Stimulated activated naive B cell treated with anti-CD40 and anti-IgM and Interleukin-4, amounts not matched to agents 10 μg/mL and 1 μg/mL and 100 μg/mL, for 72 hours (primary cell): ENCODE measurements around the gene KRT12.

ENCODE experiments used
- ATAC-seq, 2 donors: fragments of 150-1000 bp; cut with Tn5 transposase; replicated peaks; 2 replicates each; pipeline ENCODE4 v1.10.0; 2021; ENCODE audit warnings: moderate library complexity in 1 of 2
- DNase-seq: peaks from one replicate; pipeline ENCODE4 v3.0.0; 2021
- H3K27ac Mint-ChIP-seq: one replicate; pipeline ENCODE4 v1.8.0; 2022; ENCODE audit warnings: mild to moderate bottlenecking, mixed read lengths
- H3K27me3 Mint-ChIP-seq, 2 donors: one replicate each; pipeline ENCODE4 v1.8.0; 2022; ENCODE audit warnings: mixed read lengths in 2 of 2
- H3K36me3 Mint-ChIP-seq, 2 donors: one replicate each; pipeline ENCODE4 v1.8.0; 2022; ENCODE audit warnings: mixed read lengths in 2 of 2, mild to moderate bottlenecking in 1 of 2
- H3K4me1 Mint-ChIP-seq, 2 donors: one replicate each; pipeline ENCODE4 v1.8.0; 2022; ENCODE audit warnings: mixed read lengths in 2 of 2, mild to moderate bottlenecking in 1 of 2
- H3K4me3 Mint-ChIP-seq, 2 donors: one replicate each; pipeline ENCODE4 v1.8.0; 2022; ENCODE audit warnings: mild to moderate bottlenecking in 2 of 2, mixed read lengths in 2 of 2, moderate library complexity in 1 of 2
- H3K9me3 Mint-ChIP-seq, 2 donors: one replicate each; pipeline ENCODE4 v1.8.0; 2022; ENCODE audit warnings: mixed read lengths in 2 of 2, mild to moderate bottlenecking in 1 of 2

KRT12 gene

DNA sequence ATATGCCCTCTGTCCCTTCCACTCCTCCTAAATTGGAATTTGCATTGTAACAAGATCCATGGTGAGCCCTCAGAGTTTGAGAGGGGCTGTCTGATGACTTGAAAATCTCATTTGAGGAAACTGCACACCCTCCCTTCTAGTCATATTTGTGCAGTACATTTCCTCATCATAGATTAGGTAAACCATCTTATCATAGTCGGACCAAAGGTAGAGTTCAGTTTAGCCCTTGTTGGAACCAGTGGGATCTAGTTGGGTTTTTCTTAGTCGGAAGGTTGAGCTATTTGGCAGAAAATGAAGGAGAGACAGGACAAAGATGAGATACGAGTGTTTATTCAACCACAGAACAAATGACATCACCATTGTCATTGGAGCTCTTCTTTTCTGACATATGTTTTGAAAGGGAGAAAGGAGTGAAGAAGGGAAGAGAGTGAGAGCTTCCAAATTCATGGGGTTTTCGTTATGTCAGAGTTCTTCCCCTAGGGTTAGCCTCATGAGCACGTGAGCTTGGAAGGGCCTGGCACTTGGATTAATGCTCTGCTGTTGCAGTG, 33.9 kb upstream of the KRT12 start:
- no peak for ATAC-seq
- Mint-ChIP-seq H3K36me3 (no peaks in the 10 kb centered on the region), H3K4me3 (no peak overlapping the region), H3K9me3 (no peaks in the 10 kb centered on the region), H3K27ac (no peak overlapping the region), H3K27me3 (peaks cover 27 to 30% of the 10 kb centered on the region in 2 donors), H3K4me1 (peaks cover 6 to 8% of the 10 kb centered on the region in 2 donors)
- DNase-seq = no peak

DNA sequence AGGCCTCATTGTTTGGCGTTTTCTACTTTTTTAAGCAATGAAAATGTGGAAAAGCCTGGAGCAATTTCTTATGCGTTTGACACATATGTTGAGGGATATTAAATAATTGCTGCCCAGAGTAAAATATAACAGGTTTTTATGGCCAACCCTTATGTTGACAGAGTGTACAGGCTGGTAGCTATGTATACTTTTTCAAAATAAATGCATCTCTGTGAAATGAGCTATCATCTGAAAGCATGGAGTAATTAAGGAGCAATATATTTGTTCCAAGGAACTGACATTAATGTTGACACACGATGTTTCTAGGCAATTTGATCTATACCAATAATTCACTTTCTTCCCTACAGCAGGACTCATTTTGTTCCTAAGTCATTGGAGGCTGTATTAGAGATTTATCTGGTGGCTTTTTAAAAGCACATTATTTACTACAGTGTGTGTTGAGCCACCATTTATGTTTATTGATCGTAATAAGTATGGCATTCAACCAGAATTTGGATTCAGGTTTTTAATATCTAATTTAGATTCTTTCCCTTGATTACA, 30.0 kb upstream of the KRT12 start:
- DNase-seq (no peak), ATAC-seq (no peak)
- no peaks in the 10 kb centered on the region for H3K36me3 Mint-ChIP-seq
- no peak overlapping the region for H3K27ac Mint-ChIP-seq
- H3K9me3 Mint-ChIP-seq = no peaks in the 10 kb centered on the region
- peaks cover 37 to 40% of the 10 kb centered on the region in 2 donors for H3K27me3 Mint-ChIP-seq
- no peak overlapping the region for H3K4me3 Mint-ChIP-seq
- peaks cover 7 to 10% of the 10 kb centered on the region in 2 donors for H3K4me1 Mint-ChIP-seq

- no peak overlapping the region for H3K4me3 Mint-ChIP-seq
- no peak for ATAC-seq
These were observed 28.2 kb upstream of the KRT12 start for GRCh38 chr17:40895106-40895730.

GRCh38 chr17:40888196-40888720, 21.2 kb upstream of the KRT12 start:
- H3K27me3 Mint-ChIP-seq = peaks cover 32 to 44% of the 10 kb centered on the region in 2 donors
- ATAC-seq (no peak), DNase-seq (no peak)
- no peak overlapping the region for H3K27ac Mint-ChIP-seq
- no peaks in the 10 kb centered on the region for H3K36me3 Mint-ChIP-seq
- H3K4me1 Mint-ChIP-seq = peaks cover 8% of the 10 kb centered on the region in 2 donors
- H3K9me3 Mint-ChIP-seq = no peaks in the 10 kb centered on the region
- H3K4me3 Mint-ChIP-seq = no peak overlapping the region

More at GRCh38 chr17:40895106-40895730, 28.2 kb upstream of the KRT12 start:
- no peaks in the 10 kb centered on the region for H3K36me3 Mint-ChIP-seq
- H3K9me3 Mint-ChIP-seq = no peaks in the 10 kb centered on the region
- no peak for DNase-seq
- H3K4me1 Mint-ChIP-seq = peaks cover 7 to 10% of the 10 kb centered on the region in 2 donors
- H3K27ac Mint-ChIP-seq = no peak overlapping the region
- H3K27me3 Mint-ChIP-seq = peaks cover 32 to 41% of the 10 kb centered on the region in 2 donors

DNA sequence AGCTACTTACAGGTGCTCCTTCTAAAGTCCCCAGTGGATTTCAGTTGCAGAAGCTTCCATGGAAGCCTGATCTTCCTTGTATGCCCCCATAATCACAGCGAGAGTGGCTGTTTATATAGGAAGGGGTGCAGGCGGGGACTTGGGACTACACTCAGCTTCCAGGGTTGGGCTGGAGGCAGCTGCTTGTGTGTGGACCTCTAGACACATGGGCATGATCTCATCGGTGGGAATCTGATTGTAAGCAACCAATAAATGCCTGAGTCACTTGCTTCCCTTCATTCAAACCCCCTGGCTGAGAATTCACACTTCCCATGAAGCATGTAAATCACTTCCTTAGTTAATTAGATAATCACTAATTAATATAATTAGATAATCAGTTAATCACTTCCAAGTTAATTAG, 19.1 kb upstream of the KRT12 start:
- Mint-ChIP-seq H3K4me1 (peaks cover 4 to 8% of the 10 kb centered on the region in 2 donors), H3K36me3 (no peaks in the 10 kb centered on the region), H3K9me3 (no peaks in the 10 kb centered on the region), H3K4me3 (no peak overlapping the region), H3K27ac (no peak overlapping the region), H3K27me3 (peaks cover 30 to 31% of the 10 kb centered on the region in 2 donors)
- no peak for ATAC-seq
- no peak for DNase-seq

- Mint-ChIP-seq H3K36me3 (no peaks in the 10 kb centered on the region), H3K27me3 (peaks cover 26 to 29% of the 10 kb centered on the region in 2 donors), H3K4me1 (peaks cover 4 to 8% of the 10 kb centered on the region in 2 donors), H3K4me3 (no peak within 1 kb of the TSS), H3K9me3 (no peaks in the 10 kb centered on the region), H3K27ac (no peak within 1 kb of the TSS)
- no peak for ATAC-seq
- DNase-seq = no peak
These were observed 17.9 kb upstream of the KRT12 start, which contains the start of gene KRT20 for GRCh38 chr17:40884708-40885512. Gene KRT20, minus strand, starts transcription at chr17:40885242. Its CDS starts 57 bp downstream, at chr17:40885185.

GRCh38 chr17:40883626-40884334, 16.8 kb upstream of the KRT12 start:
- Mint-ChIP-seq H3K27me3 (peaks cover 18 to 19% of the 10 kb centered on the region in 2 donors), H3K4me1 (peaks cover 2% of the 10 kb centered on the region in 2 donors), H3K4me3 (no peak overlapping the region), H3K27ac (no peak overlapping the region), H3K9me3 (no peaks in the 10 kb centered on the region), H3K36me3 (no peaks in the 10 kb centered on the region)
- ATAC-seq (no peak), DNase-seq (no peak)

- peaks cover 12% of the 10 kb centered on the region in 2 donors for H3K27me3 Mint-ChIP-seq
- H3K4me3 Mint-ChIP-seq = no peak overlapping the region
- no peak for ATAC-seq
- no peak for DNase-seq
- no peaks in the 10 kb centered on the region for H3K9me3 Mint-ChIP-seq
- no peaks in the 10 kb centered on the region for H3K4me1 Mint-ChIP-seq
- H3K27ac Mint-ChIP-seq = no peak overlapping the region
- no peaks in the 10 kb centered on the region for H3K36me3 Mint-ChIP-seq
These were observed 16.0 kb upstream of the KRT12 start for GRCh38 chr17:40883031-40883430.

- peaks cover 11 to 14% of the 10 kb centered on the region in 2 donors for H3K27me3 Mint-ChIP-seq
These were observed 12.0 kb upstream of the KRT12 start for GRCh38 chr17:40879026-40879425.

DNA sequence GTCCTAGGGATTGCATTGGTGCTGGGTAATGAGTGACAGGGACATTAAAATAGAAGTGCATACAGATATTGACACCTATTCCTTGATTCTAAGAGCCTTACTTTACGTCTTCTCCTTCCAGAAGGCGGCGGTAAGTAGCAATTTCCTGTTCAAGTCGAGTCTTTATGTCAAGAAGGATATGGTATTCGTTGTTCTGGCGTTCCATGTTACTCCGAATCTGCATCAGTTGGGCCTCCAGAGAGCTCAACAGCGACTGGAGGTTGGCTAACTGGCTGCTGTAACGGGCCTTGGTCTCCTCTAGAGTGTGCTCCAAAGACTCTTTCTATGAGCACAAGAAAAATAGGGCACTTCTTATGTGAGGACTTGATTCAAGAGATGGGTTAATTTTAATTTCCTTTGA, 11.0 kb upstream of the KRT12 start:
- Mint-ChIP-seq H3K36me3 (no peaks in the 10 kb centered on the region), H3K27ac (no peak overlapping the region), H3K4me1 (no peaks in the 10 kb centered on the region), H3K9me3 (no peaks in the 10 kb centered on the region), H3K4me3 (no peak overlapping the region), H3K27me3 (peaks cover 11% of the 10 kb centered on the region in 2 donors)
- DNase-seq (no peak), ATAC-seq (no peak)

More at GRCh38 chr17:40879026-40879425, 12.0 kb upstream of the KRT12 start:
- Mint-ChIP-seq H3K27ac (no peak overlapping the region), H3K4me3 (no peak overlapping the region), H3K36me3 (no peaks in the 10 kb centered on the region), H3K9me3 (no peaks in the 10 kb centered on the region), H3K4me1 (no peaks in the 10 kb centered on the region)
- no peak for ATAC-seq
- DNase-seq = no peak

GRCh38 chr17:40873801-40874200, 6.8 kb upstream of the KRT12 start:
- Mint-ChIP-seq H3K4me3 (no peak overlapping the region), H3K4me1 (no peaks in the 10 kb centered on the region), H3K27ac (no peak overlapping the region), H3K36me3 (no peaks in the 10 kb centered on the region), H3K9me3 (no peaks in the 10 kb centered on the region), H3K27me3 (peaks cover 16 to 23% of the 10 kb centered on the region in 2 donors)
- ATAC-seq (no peak), DNase-seq (no peak)

DNA sequence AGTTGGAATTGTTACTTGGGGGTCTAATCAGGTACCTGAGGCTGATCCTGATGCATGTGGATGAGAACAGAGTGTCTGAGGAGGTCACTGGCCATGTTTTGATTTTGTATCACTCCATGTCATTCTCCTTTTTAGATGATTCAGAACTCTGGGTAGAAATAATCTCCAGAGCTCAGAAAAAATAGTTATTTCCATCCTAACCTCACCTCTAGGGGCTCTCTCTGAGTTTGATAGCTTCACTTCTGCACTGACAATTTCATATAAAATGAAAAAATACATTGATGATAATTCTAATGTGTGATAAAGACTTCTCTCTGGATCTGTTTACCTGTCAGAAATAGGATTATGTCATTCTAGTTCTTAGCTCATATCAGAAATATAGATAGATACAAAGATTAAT, 6.2 kb upstream of the KRT12 start:
- Mint-ChIP-seq H3K4me1 (no peaks in the 10 kb centered on the region), H3K9me3 (no peaks in the 10 kb centered on the region)

DNA sequence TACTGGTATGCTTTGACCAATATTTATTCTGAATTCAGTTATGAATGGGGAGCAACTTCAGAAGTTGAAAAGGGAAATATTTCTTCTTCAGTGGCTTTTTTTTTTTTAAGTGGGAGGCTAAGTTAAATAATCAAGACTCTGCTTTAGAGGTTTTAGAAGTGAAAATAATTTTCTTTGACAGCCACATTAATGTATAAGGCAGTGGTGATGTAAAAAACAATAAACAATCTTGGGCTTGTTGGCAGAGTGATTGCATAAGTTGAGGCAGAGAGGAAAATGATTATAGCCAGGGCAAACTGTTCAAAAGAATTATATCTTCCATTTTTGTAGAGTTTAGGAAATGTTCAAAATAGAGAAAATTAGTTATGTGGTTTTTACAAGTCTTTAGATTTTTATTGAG, 5.4 kb upstream of the KRT12 start:
- Mint-ChIP-seq H3K36me3 (no peaks in the 10 kb centered on the region), H3K9me3 (no peaks in the 10 kb centered on the region), H3K27me3 (peaks cover 16 to 23% of the 10 kb centered on the region in 2 donors), H3K27ac (no peak overlapping the region), H3K4me1 (no peaks in the 10 kb centered on the region), H3K4me3 (no peak overlapping the region)
- ATAC-seq = no peak
- no peak for DNase-seq

More for the DNA sequence above, 6.2 kb upstream of the KRT12 start:
- H3K36me3 Mint-ChIP-seq = no peaks in the 10 kb centered on the region
- no peak overlapping the region for H3K4me3 Mint-ChIP-seq
- DNase-seq (no peak), ATAC-seq (no peak)
- H3K27me3 Mint-ChIP-seq = peaks cover 16 to 23% of the 10 kb centered on the region in 2 donors
- H3K27ac Mint-ChIP-seq = no peak overlapping the region

DNA sequence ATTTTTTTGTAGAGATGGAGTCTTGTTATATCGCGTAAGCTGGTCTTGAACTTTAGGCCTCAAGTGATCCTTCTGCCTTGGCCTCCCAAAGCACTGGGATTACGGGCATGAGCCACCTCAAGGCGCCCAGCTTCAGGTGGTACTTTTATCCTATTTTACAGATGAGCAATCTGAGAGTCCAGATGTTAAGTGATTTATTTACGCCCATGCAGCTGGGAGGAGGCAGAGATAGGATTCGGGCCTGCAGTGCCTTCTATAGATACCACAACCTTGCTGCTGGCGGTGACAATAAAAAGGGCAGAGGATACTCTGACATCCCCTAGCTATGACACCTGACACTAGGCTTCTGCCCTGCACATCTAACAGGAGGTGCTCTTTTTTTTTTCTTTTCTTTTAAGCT, 4.3 kb upstream of the KRT12 start:
- ATAC-seq (no peak), DNase-seq (no peak)
- Mint-ChIP-seq H3K27me3 (peaks cover 19 to 29% of the 10 kb centered on the region in 2 donors), H3K4me1 (no peaks in the 10 kb centered on the region), H3K27ac (no peak overlapping the region), H3K4me3 (no peak overlapping the region), H3K9me3 (no peaks in the 10 kb centered on the region), H3K36me3 (no peaks in the 10 kb centered on the region)
